ENCODE measurements around the gene IPO9. TPM values are rescaled to one million over a fixed set of nuclear protein-coding genes. Genes with fewer than 3 reads are reported as not detected.

Gene IPO9
- total RNA-seq, 2 donors from 2014 or later = 22.9 to 52.0 TPM

- no peak for DNase-seq
- no peaks in the 10 kb centered on the region for H3K9me3 ChIP-seq
- H3K4me3 ChIP-seq = no peak overlapping the region
- no peak overlapping the region for H3K27ac ChIP-seq
- H3K4me1 ChIP-seq = no peaks in the 10 kb centered on the region
- H3K27me3 ChIP-seq = no peaks in the 10 kb centered on the region
- H3K9ac ChIP-seq (ENCODE audit: low read depth in 2 of 2, low read length in 2 of 2) = no peak overlapping the region
- peaks cover 13% of the 10 kb centered on the region for H3K36me3 ChIP-seq
- no peak for TF ChIP-seq CTCF (IDR thresholded peaks at IDR 0.05)
- intact Hi-C loops (cut with DNase I) = no loop called here
Observed at GRCh38 chr1:201783058-201783457, 45.9 kb upstream of the IPO9 start.

DNA sequence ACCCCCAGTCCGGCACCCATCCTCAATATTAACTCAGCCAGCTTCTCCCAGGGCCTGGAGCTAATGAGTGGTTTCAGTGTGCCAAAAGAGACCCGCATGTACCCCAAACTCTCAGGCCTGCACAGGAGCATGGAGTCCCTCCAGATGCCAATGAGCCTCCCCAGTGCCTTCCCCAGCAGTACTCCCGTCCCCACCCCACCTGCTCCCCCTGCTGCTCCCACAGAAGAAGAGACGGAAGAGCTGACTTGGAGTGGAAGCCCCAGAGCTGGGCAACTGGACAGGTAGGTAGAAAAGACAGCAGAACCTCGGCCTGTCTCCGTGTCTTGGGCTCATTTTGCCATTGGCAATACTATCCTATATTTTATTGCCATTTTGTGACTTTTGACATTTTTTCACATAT, 45.4 kb upstream of the IPO9 start:
- Histone ChIP-seq H3K27me3 (no peaks in the 10 kb centered on the region), H3K36me3 (peaks cover 13% of the 10 kb centered on the region), H3K9ac (ENCODE audit: low read depth in 2 of 2, low read length in 2 of 2) (no peak overlapping the region), H3K27ac (no peak overlapping the region), H3K4me1 (no peaks in the 10 kb centered on the region), H3K4me3 (no peak overlapping the region), H3K9me3 (no peaks in the 10 kb centered on the region)
- intact Hi-C loops (cut with DNase I) = no loop called here
- TF ChIP-seq CTCF (IDR thresholded peaks at IDR 0.05) = no peak
- DNase-seq = no peak

DNA sequence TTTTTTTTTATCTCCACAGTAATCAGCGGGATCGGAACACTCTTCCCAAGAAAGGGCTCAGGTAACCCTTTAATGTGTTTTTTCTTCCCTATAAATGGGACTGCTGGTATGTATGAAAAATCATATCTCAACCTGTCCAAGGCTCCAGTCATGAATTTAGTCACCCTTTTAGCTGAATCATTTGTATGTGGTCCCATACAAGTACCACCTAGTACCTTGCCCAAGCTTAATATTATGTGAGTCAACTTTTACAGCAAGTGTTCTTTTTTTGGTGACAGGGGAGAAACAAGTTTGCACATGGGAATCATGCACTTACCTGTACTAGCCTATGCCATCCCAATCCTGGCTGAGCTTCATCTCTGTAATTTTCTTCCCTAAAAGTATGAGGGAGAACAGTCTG, 43.7 kb upstream of the IPO9 start:
- Histone ChIP-seq H3K27ac (no peak overlapping the region), H3K4me3 (no peak overlapping the region), H3K9me3 (no peaks in the 10 kb centered on the region), H3K9ac (ENCODE audit: low read depth in 2 of 2, low read length in 2 of 2) (no peak overlapping the region), H3K36me3 (peaks cover 13% of the 10 kb centered on the region), H3K4me1 (no peaks in the 10 kb centered on the region), H3K27me3 (no peaks in the 10 kb centered on the region)
- no peak for DNase-seq
- intact Hi-C loops (cut with DNase I) = no loop called here
- no peak for TF ChIP-seq CTCF (IDR thresholded peaks at IDR 0.05)

GRCh38 chr1:201786824-201787223, 42.1 kb upstream of the IPO9 start:
- Histone ChIP-seq H3K9ac (ENCODE audit: low read depth in 2 of 2, low read length in 2 of 2) (no peak overlapping the region), H3K27ac (no peak overlapping the region), H3K4me1 (no peaks in the 10 kb centered on the region), H3K27me3 (no peaks in the 10 kb centered on the region), H3K4me3 (no peak overlapping the region), H3K9me3 (no peaks in the 10 kb centered on the region), H3K36me3 (peaks cover 13% of the 10 kb centered on the region)
- intact Hi-C loops (cut with DNase I) = no loop called here
- DNase-seq = no peak
- no peak for TF ChIP-seq CTCF (IDR thresholded peaks at IDR 0.05)

- H3K27ac ChIP-seq = no peak overlapping the region
- no peak for TF ChIP-seq CTCF (IDR thresholded peaks at IDR 0.05)
- no peaks in the 10 kb centered on the region for H3K27me3 ChIP-seq
- H3K4me1 ChIP-seq = no peaks in the 10 kb centered on the region
- H3K9me3 ChIP-seq = no peaks in the 10 kb centered on the region
- no peaks in the 10 kb centered on the region for H3K36me3 ChIP-seq
- intact Hi-C loops (cut with DNase I) = no loop called here
- H3K4me3 ChIP-seq = no peak overlapping the region
- no peak for DNase-seq
- no peak overlapping the region for H3K9ac ChIP-seq (ENCODE audit: low read depth in 2 of 2, low read length in 2 of 2)
Observed at GRCh38 chr1:201788296-201788695, 40.7 kb upstream of the IPO9 start.

GRCh38 chr1:201789245-201789644, 39.7 kb upstream of the IPO9 start:
- no peak for TF ChIP-seq CTCF (IDR thresholded peaks at IDR 0.05)
- Histone ChIP-seq H3K9ac (ENCODE audit: low read depth in 2 of 2, low read length in 2 of 2) (no peak overlapping the region), H3K4me3 (no peak overlapping the region), H3K9me3 (no peaks in the 10 kb centered on the region), H3K36me3 (no peaks in the 10 kb centered on the region), H3K27me3 (no peaks in the 10 kb centered on the region), H3K27ac (no peak overlapping the region), H3K4me1 (no peaks in the 10 kb centered on the region)
- no peak for DNase-seq
- intact Hi-C loops (cut with DNase I) = no loop called here
